Right renal pelvis (tissue), 4 donors: Measurements from ENCODE around the gene ATP9A. TPM values are rescaled to one million over a fixed set of nuclear protein-coding genes. Genes with fewer than 3 reads are reported as not detected.
"Not testable (repeated sequence)": the region's sequence is repeated elsewhere in the genome, so short reads cannot be mapped to it uniquely, and the experiment has no call there.

Experiments
- DNase-seq, 4 donors: peaks; one replicate each; pipeline ENCODE4 v3.0.0-alpha.2; 2013; ENCODE audit warnings: low read depth in 4 of 4, low spot score in 3 of 4, missing footprints in 1 of 4
- polyA plus RNA-seq, 4 donors: library from polyadenylated mRNA; unstranded; fragments of 120-200 nt; gene quantifications; one replicate each; pipeline ENCODE4 v1.2.1, GENCODE V29; 2013; ENCODE audit not compliant: insufficient read length in 4 of 4

Gene ATP9A
- polyA plus RNA-seq, 4 donors, result 57.7 to 63.7 (median 61.4) TPM

GRCh38 chr20:51792960-51793359, 24.8 kb upstream of the ATP9A start:
- DNase-seq, result no peak

- no peak for DNase-seq
Observed at GRCh38 chr20:51791626-51792025, 23.4 kb upstream of the ATP9A start.

- no peak for DNase-seq
Observed at GRCh38 chr20:51790256-51790655, 22.1 kb upstream of the ATP9A start.

GRCh38 chr20:51789434-51789833, 21.2 kb upstream of the ATP9A start:
- DNase-seq, result no peak

- DNase-seq, result no peak
Observed at GRCh38 chr20:51788822-51789221, 20.6 kb upstream of the ATP9A start.

GRCh38 chr20:51784299-51784698, 16.1 kb upstream of the ATP9A start:
- no peak for DNase-seq

GRCh38 chr20:51778229-51778759, 10.1 kb upstream of the ATP9A start:
- DNase-seq, result not testable (repeated sequence)

- no peak for DNase-seq
Observed at GRCh38 chr20:51775241-51775640, 7.1 kb upstream of the ATP9A start.

- no peak for DNase-seq
Observed at GRCh38 chr20:51772236-51772635, 4.0 kb upstream of the ATP9A start.

GRCh38 chr20:51769976-51770615, 1.9 kb upstream of the ATP9A start:
- DNase-seq, result no peak

GRCh38 chr20:51768759-51769517, 748 bp upstream of the ATP9A start:
- no peak for DNase-seq

- peak in 2 of 4 donors; percentile 68 to 75 for DNase-seq
Observed at GRCh38 chr20:51766994-51767866, 960 bp downstream of the ATP9A start.

GRCh38 chr20:51765381-51765780, 2.8 kb downstream of the ATP9A start:
- DNase-seq, result not testable (repeated sequence)

- no peak for DNase-seq
Observed at GRCh38 chr20:51763965-51764602, 4.1 kb downstream of the ATP9A start.

- DNase-seq, result no peak
Observed at GRCh38 chr20:51760905-51761546, 7.2 kb downstream of the ATP9A start.

GRCh38 chr20:51759769-51760510, 8.2 kb downstream of the ATP9A start:
- DNase-seq, result no peak

- no peak for DNase-seq
Observed at GRCh38 chr20:51758978-51759544, 9.1 kb downstream of the ATP9A start.

- no peak for DNase-seq
Observed at GRCh38 chr20:51757226-51757625, 11.0 kb downstream of the ATP9A start.

- no peak for DNase-seq
Observed at GRCh38 chr20:51756653-51757052, 11.5 kb downstream of the ATP9A start.
